HG03280 (cell line): ENCODE results near the gene RIPOR3.
"Not testable (repeated sequence)": the region's sequence is repeated elsewhere in the genome, so short reads cannot be mapped to it uniquely, and the experiment has no call there.

ENCODE experiments used
- ATAC-seq: cut with Tn5 transposase; IDR thresholded peaks from one replicate; pipeline ENCODE4 v1.9.1; 2021; ENCODE audit warnings: mild to moderate bottlenecking, moderate library complexity; ENCODE audit not compliant: unreplicated experiment

The RIPOR3 gene

DNA sequence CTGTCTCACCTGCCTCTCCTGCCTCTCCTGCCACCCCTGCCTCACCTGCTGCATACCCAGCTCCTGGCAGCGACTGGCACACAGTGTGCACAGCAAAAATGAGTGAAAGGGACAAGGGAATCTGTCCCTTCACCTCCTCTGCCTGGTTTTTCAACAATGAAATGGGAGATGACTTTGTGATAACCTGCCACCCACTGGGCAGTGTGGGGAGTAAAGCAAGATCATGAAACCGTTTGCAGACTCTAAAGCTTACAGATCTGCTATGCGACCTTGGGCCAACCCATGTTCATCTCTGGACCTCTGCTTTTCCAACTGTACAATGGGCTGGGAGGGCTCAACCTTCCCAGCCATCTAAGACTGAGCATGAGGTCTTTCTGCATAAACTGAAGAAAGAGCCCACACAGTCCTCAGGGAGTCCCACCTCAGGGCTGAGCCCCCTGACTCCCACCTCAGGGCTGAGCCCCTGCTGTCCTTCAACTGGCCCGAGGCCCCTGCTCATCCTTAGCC is 81.1 kb downstream of the RIPOR3 start:
- no peak for ATAC-seq

DNA sequence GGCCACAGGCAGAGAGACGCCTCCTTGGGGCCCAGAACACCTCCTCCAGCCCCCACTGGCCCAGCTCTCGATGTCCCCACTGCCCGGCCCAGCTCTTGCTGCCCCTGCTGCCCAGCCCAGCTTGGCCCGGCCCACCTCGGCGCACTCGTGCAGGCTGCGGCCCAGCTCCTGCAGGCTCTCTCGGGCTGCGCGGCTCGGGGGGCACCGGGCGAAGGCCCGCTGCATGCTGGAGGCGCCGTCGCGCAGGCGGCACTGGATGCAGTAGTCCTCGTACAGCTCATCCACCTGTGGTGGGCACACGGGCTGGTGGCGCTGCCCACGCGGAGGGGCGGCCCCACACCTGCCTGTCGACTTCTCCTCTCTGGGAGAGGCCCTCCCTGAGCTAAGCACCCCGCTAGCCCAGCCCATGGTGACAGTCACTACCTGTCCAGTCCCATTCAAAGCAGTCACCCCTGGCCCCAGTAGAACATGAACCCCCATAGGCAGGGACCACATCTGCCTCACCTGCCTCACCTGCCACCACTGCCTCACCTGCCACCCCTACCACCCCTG is 81.8 kb downstream of the RIPOR3 start:
- ATAC-seq: no peak

DNA sequence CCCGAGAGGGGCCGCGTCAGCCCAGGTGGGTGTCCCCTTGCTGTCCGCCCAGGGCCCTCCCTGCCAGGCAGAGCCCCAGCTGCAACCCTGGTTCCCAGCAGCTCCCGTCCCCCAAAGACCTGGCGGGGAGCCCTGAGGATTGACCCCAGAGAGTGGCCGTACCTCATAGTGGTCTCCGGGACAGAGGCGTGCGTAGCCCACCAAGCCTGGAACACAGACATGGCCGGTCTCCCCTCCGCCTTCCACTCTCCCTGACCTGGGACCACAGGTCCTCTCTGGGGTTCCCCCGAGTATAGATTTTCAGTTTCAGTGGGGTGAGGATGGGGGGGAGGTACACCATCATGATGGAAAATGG is 82.6 kb downstream of the RIPOR3 start:
- no peak for ATAC-seq

DNA sequence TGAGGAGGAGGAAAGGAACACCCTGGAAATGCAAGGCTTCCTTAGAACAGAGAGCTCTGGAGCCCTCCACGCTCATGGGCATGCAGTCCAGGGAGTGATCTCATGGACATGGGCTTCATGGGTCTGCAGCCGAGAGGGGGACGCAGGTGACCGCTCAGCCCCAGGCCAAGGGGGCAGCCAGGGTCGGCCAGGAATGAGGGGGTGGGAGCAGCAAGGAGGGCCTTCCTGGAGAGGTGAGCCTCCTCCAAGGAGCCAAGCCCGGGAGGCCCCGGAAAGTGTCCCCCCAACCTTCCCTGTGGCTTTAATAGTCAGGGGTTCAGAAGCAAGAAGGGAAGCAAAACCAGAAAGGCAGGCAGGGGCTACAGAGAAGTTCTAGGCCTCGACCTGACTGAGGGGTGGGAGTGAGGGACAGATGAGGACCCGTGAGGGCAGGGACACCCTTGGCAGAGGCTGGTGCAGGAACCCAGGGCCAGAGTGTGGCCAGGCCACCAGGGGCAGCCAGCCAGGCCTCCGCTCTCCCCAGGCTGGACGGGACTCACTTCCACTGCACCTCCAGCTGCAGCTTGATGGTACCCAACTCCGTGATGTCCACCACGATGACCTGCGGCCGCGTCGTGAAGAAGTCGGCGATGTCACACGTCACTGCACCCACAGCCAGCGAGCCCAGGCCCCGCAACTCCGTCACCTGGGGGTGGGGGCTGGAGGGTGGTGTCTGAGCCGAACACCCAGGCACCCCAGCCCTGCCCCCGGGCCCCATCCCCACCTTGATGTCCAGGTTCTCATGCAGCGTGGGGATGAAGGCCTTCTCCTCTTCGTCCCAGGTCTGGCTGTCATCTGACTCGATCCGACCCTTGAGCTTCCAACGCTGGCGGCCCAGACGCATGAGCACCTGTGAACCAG is 83.2 kb downstream of the RIPOR3 start:
- no peak for ATAC-seq

DNA sequence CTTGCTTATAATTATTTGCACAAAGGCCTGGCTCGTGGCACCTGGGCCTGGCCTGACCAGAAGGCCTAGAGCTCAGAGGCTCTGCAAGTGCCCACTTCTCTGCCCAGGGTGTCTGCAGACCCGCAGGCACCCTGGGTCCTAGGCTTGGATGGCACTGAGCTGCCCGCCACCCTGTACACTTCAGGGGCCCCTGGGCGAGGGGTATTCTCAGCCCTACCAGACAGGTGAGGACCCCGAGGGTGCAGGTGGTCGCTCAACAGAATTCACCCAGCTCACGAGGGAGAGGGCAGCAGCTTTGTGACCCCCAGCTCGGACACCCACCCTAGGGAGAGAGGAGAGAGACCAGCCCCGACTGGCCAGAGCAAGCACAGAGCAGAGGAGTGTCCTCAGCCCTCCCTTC is 83.9 kb downstream of the RIPOR3 start:
- ATAC-seq: no peak

DNA sequence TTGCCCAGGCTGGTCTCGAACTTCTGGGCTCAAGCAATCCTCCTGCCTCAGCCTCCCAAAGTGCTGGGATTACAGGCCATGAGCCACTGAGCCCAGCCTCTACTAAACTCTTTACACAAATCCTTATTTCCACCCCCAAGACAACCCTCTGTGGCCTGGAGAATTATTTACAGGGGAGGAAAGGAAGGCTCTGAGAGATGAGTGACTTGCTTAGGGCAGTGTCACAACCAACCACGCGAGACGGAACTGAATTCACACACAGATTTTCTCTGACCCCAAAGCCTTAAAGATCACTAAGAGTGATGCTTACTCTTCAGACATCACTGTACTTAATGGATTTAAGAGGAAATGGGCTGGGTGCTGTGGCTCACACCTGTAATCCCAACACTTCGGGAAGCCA is 86.2 kb downstream of the RIPOR3 start:
- ATAC-seq: no peak

DNA sequence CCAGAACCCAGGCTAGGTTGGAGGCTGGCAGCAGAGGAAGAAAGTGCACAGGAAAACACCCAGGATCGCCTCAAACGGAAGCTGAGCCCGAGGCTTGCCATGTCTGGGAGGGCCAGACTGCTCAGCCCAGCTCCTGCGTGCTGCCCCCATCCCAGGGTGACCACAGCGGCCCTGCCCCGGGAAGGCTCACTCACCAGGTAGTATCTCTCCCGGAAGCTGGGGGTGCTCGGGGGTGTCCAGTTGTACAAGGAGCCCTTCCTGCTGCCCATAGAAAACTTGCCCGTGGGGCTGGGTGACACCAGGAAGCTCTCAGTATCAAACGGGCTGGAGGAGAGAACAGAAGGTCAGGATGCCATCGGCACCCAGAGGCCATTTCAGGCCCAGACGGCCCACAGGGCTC is 86.9 kb downstream of the RIPOR3 start:
- ATAC-seq: no peak

DNA sequence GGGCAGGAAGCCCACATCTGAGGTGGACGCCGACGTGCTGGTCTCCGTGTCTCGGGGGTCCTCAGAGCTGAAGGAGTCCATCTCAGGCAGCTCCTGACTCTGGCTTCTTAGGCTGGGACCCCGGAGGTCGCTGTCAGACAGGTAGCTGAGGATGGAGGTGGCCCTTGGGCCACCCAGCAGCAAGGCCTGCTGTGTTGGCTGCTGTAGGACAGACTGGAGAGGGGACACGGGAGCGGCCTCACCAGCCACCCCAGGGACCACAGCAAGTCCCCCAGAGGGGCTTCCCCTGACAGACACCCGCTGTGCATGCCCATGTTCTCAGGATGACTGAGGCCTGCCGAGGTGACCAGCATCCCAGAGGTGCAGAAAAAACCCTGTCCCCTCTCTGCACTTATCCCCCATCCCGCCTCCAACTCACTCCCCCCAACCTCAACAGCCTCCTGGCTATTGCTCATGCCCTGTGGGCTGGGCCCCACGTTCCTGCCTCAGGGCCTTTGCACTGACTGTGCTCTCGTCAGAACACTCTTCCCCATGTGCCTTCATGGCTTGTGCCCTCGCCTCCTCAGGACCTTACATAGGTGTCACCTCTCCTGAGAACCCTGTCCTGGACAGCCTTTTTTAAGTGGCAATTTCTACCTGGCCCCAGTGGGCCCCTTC is 88.8 kb downstream of the RIPOR3 start:
- no peak for ATAC-seq

DNA sequence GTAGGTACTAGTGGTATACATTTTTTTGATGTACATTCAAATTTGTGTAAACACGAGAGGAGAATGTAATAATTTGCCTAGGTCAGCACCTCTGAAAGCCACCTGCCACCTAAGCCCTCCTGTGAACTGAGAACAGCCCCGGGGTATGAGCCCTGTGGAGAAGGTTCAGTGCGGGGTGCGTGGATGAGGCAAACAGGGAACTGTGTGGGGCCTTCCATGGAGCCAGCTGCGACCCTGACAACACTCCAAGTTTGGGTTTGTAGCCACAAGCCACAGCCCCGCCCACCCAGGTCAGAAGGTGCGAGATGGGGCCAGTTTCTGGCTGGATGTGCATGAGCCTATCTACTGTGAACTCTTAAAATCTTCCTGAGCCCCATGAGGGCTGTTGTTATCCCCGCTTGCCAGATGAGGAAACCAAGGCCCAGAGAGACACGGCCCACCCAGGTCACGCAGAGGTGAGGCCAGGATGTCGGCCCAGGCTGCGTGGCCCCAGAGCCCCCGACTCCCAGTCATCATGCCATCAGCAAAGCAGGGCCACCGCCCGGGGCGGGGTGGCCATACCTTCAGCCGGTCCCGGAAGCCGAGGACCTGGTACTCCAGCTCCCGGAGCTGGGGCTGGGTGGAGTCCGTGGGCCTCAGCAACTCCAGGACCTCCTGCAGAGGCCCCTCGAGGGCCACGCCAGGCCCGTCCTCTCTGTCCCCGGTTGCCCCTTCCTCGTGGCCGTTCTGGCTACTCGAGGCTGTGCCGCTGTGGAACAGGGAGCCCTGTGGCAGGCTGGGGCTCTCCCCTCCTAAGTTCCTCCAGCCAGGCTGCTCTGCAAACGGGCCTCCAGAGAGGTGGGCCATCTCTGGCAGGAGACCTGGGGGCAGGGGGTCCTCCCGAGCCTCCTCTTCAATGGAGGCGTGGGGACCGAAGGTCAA is 89.6 kb downstream of the RIPOR3 start:
- ATAC-seq: no peak

DNA sequence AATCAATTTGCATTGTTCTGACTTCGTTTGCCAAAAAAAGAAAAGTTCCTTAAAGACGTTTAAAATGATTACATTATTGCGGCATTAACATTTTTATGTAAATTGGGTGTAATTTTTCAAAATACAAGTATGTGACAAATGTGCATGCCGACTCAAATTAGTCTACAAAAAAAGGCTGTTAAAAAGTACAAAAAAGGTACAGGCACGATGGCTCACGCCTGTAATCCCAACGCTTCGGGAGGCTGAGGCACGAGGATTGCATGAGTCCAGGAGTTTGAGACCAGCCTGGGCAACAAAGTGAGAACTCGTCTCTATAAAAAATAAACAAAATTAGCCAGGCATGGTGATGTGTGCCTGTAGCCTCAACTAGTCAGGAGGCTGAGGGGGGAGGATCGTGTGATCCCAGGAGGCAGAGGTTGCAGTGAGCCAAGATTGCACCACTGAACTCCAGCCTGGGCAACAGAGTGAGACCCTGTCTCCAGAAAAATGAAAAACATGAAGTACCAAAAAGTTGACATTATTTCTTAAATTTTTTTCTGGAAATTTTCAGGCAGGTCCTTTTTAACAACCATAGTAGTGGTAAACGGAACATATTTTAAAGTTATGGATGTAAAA is 91.0 kb downstream of the RIPOR3 start:
- ATAC-seq: no peak

DNA sequence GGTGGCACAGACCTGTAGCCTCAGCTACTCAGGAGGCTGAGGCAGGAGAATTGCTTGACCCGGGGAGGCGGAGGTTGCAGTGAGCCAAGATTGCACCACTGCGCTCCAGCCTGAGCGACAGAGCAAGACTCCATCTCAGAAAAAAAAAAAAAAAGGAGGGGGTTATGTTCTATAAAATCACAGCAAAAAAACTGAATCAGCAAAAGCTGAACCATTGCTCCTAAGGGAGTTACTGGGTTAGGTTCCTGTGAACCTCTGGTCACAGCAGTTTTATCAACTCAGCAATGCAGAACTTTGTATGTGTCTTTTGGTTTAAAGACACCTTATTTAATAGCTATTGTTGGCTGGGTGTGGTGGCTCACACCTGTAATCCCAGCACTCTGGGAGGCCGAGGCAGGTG is 92.6 kb downstream of the RIPOR3 start:
- not testable (repeated sequence) for ATAC-seq

DNA sequence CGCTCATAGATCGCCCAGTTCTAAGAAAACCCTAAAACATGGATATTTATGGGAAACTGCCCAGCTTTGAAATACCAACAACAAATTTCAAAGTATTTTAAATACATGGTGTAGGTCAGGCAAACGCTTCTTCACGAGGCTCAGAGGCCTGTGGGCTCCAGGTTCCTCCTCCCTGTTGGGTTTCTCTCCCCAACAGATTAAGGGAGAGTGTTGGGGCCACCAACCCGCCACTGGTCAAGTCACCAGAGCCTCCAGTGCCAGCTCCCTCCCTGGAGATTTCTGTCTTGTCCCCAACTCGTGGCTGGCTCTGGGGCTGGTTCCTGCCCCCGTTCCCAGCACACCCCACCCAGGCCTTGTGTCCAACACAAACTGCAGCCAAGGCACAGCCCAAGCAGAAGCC is 93.3 kb downstream of the RIPOR3 start:
- ATAC-seq: no peak

DNA sequence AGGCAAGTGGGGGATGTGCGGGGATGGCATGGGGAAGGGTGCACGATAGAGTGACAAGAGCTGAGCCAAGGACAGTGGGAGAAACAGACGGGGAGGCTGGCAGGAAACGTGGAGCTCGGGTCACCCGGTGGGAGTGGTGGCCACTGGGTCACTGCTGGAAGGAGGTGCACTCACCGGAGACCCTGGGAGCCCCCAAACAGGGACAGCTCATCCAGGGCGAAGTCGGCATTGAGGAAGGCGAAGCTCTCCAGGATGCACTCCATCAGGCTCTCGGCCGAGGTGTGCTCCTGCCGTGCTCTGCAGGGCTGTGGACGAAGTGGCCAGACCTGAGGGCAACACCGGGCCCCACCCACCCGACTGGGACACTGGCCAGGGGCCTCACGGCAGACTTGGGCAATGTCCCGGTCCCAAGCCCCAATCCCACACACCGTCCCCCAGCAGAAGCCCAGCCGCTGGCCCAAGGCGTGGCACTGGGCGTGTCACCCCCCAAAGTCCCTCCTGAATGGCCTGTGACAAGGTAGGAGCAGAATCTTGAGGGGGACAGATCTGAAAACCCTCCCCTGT is 93.9 kb downstream of the RIPOR3 start:
- ATAC-seq: no peak

DNA sequence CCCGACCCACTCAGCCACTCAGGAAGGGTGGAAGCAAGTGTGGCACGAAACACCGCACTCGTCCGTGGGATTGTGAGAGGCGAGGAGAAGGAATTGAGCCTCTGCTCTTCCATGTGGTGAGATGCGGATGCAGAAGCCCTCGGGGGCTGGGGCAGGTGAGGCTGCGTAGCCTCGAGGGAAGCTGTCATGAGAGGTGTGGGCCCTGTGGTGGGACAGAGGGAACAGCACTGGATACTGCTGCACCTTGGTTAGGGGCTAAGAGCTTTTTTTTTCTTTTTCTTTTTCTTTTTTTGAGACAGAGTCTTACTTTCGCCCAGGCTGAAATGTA is 94.7 kb downstream of the RIPOR3 start:
- no peak for ATAC-seq

DNA sequence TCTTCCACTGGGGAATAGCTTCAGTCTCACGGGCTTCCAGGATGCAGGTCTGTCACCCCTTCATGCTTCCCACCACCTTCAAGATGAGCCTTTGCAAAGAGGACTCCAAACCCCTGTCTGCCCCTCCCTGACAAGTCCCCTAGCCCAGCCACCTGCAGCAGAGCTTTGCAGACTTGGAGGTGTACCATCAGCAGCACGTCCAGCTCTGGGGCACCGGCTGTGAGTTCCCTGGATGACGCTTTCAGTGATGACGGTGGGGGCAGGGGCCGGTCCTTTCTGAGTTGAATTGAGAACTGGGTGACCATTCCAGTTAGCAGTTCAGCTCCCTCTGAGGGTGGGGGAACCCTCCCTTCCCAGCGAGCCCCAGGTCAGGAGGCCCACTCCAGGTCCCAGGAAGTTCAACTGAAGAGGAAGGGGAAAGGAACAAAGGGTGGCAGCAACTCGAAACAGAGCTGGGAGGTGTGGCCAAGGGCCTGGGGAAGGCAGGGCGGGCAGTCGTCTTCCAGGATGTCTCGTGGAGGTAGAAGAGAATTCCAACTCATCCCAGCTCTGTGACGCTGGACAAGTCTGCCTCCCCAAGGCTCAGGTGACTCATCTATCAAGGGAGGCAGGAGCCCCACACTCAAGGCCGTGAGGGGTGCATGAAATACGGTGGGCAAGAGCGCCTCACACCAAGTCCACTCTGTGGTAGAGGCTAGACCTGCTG is 95.2 kb downstream of the RIPOR3 start:
- no peak for ATAC-seq

DNA sequence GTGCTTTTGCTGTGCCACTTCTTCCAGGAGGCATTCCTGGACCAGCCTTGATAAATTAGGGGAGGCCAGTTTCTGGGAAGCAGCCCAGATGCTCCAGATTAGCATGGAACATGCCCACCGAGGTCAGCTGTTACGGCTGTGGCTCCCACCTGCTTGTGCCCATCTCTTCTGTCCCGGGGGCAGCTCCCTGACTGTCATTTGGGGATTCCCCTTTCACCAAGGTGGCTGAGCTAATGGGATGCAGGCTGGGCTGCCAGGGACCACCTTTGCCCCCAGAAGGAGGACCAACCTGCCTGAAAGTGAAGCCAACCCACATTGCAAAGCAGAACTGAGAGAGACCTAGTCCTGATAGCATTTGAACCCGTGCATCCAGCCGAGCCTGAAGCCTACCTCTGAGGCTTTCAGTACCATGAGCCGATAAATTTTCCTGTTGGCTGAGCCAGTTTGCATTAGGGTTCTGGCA is 95.9 kb downstream of the RIPOR3 start:
- no peak for ATAC-seq

DNA sequence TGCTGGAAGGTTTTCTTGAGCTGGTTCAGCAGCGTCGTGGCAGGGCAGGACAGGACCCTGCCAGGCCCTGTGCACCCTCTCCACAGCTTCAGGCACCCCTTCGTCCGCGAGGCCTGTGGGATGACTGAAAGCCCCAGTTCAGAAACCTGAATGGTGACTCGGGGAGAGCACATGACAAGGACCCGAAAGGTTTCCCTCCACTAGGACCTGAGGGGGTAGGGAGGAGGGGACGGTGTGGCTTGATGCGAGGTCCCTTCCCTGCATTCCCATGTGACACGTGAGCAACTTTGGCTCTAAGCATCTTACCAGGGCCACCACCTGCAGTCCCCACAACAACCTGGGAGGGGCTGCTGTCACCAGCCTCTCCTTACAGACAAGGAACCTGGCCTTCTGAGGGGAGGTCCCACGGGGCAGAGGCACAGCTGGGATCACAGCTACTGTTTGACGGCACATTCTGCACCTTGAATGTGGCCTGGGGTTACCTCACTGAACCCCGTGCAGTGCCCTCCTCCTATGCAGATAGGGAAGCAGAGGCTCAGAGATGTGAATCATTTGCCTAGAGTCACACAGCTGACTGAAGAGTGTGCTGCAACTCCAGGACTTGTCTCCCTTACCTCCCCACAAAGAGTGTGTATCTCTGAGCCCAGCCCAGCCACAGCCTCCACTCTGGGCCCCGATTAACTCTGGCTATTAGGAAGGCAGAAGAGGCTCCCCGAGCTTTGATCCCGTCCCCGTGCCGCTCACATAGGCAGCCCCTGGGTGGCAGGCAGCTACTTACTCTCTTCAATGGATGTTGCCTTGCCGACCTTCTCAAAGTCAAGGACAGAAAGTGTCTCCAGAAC is 96.5 kb downstream of the RIPOR3 start:
- ATAC-seq: no peak

DNA sequence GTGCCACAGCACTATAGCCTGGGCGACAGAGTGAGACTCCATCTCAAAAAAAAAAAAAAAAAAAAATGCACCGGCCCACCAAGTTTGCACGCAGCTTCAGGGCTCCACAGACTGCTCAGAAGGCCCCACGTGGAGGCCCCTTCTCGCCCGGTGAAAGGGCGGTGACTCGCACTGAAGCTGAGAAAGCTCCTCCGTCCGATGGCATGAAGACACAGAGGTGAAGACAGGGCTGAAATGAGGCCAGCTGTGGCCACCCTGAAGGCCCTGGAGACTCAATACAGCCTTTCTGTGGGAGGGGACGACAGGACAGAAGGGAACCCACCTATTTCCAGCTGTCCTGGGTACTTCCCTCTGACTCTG is 97.1 kb downstream of the RIPOR3 start:
- no peak for ATAC-seq

DNA sequence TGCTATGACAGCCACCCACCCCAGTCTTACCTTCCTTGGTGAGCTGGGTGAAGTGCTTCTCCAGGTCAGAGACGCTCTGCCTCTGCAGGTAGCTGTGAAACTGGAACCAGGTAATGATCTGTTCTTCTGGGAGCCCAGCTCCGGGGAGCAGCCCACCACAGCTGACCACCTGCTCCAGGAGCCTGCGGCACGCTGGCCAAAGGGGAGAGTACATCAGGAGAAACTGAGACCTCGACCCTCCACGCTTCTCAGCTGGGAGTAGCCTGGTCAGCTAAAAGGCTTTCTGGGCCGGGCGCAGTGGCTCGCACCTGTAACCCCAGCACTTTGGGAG is 98.4 kb downstream of the RIPOR3 start:
- ATAC-seq: no peak
